Retina (tissue), 1 donor: ENCODE measurements around the gene GLI2.

ENCODE experiments used
- DNase-seq: peaks from one replicate; pipeline ENCODE4 v3.0.0-alpha.2; 2016

The GLI2 gene

GRCh38 chr2:120771781-120772208, 36.1 kb downstream of the GLI2 start:
- no peak for DNase-seq

- no peak for DNase-seq
Measured at GRCh38 chr2:120772261-120772660, 36.6 kb downstream of the GLI2 start.

- DNase-seq = no peak
Measured at GRCh38 chr2:120773186-120773800, 37.6 kb downstream of the GLI2 start.

GRCh38 chr2:120774557-120775160, 39.0 kb downstream of the GLI2 start:
- no peak for DNase-seq

GRCh38 chr2:120775194-120775593, 39.5 kb downstream of the GLI2 start:
- DNase-seq = no peak

- no peak for DNase-seq
Measured at GRCh38 chr2:120775801-120776589, 40.3 kb downstream of the GLI2 start.

- no peak for DNase-seq
Measured at GRCh38 chr2:120776649-120777048, 41.0 kb downstream of the GLI2 start.

- no peak for DNase-seq
Measured at GRCh38 chr2:120777170-120777751, 41.6 kb downstream of the GLI2 start.

- DNase-seq = no peak
Measured at GRCh38 chr2:120777787-120778186, 42.1 kb downstream of the GLI2 start.

GRCh38 chr2:120778244-120778643, 42.6 kb downstream of the GLI2 start:
- DNase-seq = no peak

- DNase-seq = no peak
Measured at GRCh38 chr2:120779781-120780283, 44.2 kb downstream of the GLI2 start.

- DNase-seq = no peak
Measured at GRCh38 chr2:120780402-120780801, 44.7 kb downstream of the GLI2 start.

GRCh38 chr2:120783371-120783791, 47.7 kb downstream of the GLI2 start:
- DNase-seq = no peak

GRCh38 chr2:120783969-120784372, 48.3 kb downstream of the GLI2 start:
- no peak for DNase-seq
